22Rv1 (cell line): ENCODE results near the gene EGFL8.

Source experiments
- CTCF ChIP-seq: fragments of 450-650 bp; IDR thresholded peaks from 2 replicates; pipeline ENCODE4 v1.5.1; 2017; ENCODE audit warnings: mild to moderate bottlenecking
- ZFX ChIP-seq: fragments of 450-650 bp; IDR thresholded peaks from 2 replicates; pipeline ENCODE4 v1.6.1; 2017; ENCODE audit warnings: antibody characterized with exemption, borderline replicate concordance

GRCh38 chr6:32146687-32147086 is 17.7 kb upstream of the EGFL8 start:
- TF ChIP-seq CTCF: no peak
- no peak for TF ChIP-seq ZFX
